ENCODE measurements around the gene TAS2R41.

The TAS2R41 gene

DNA sequence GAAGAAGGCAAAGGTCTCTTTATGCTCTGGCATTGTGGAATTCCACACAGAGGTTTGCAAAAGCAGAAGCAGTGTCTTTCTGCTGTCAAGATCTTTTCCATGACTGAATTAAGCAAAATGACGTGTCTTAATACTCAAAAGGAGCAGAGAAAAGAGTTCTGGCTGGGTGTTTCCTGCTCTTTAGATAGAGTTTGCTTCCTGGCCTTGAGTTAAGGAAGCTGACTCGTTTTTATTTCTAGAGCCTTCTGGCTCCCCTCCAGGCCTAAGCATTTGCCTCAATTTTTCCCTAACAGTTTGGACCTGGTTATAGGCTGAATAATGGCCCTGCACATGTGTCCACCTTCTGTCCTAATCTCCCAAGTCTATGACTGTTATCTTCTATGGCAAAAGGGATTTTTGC, 21.6 kb downstream of the TAS2R41 start:
- DNase-seq (ENCODE audit: insufficient read length, low spot score) (no peak), FAIRE-seq (no peak)
- TF ChIP-seq, protein P1, sequence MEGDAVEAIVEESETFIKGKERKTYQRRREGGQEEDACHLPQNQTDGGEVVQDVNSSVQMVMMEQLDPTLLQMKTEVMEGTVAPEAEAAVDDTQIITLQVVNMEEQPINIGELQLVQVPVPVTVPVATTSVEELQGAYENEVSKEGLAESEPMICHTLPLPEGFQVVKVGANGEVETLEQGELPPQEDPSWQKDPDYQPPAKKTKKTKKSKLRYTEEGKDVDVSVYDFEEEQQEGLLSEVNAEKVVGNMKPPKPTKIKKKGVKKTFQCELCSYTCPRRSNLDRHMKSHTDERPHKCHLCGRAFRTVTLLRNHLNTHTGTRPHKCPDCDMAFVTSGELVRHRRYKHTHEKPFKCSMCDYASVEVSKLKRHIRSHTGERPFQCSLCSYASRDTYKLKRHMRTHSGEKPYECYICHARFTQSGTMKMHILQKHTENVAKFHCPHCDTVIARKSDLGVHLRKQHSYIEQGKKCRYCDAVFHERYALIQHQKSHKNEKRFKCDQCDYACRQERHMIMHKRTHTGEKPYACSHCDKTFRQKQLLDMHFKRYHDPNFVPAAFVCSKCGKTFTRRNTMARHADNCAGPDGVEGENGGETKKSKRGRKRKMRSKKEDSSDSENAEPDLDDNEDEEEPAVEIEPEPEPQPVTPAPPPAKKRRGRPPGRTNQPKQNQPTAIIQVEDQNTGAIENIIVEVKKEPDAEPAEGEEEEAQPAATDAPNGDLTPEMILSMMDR (IDR thresholded peaks at IDR 0.05; ENCODE audit: insufficient read depth, missing control alignments): no peak

DNA sequence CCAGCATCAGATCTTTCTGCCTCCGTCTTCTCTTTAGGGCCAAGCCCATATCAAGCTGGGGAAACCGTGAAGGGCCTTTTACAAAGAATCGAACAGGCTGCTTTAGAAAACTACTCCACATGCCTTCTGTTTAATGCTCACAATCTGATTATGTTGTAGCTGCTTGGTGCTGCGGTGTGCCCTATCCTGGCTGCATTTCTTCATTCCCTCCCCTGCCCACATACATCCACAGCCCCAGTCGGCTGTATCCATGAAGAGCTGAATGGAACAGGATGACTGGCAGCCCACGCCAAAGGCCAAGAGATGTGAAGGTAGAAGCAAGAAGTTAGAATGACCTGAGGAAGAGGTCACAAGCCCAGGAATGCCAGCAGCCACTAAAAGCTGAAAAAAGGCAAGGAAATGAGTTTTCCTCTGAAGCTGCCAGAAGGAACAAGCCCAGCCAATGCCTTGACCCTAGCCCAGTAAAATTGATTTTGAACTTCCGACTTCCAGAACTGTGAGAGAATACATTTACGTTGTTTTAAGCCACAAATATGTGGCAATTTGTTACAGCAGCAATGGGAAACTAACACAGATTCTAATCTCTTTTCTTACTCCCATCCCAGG, 22.2 kb downstream of the TAS2R41 start:
- TF ChIP-seq, protein P1 (IDR thresholded peaks at IDR 0.05; ENCODE audit: insufficient read depth, missing control alignments): no peak
- FAIRE-seq: no peak
- no peak for DNase-seq (ENCODE audit: insufficient read length, low spot score)

DNA sequence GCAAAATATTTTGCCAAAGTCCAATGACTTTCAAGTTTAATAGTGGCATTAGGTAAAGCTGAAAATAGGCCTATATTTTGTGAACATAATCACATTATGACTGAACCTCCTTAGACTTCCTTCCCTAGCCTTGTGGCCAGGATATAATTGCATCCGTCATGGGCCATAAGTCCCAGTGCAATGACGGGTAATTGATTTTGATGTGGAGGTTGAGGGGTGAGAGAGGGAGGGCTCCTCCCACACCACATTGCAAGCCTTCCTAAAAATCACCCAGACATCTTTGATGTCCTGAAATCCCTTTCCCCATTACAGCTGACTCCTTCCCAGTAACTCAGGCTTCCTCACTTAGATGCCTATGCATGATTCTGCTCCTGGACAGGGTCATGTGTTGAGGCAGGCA, 25.6 kb downstream of the TAS2R41 start:
- FAIRE-seq: no peak
- no peak for DNase-seq (ENCODE audit: insufficient read length, low spot score)
- TF ChIP-seq, protein P1 (IDR thresholded peaks at IDR 0.05; ENCODE audit: insufficient read depth, missing control alignments): no peak

- FAIRE-seq: no peak
- DNase-seq (ENCODE audit: insufficient read length, low spot score): no peak
Measured at GRCh38 chr7:143504215-143504936, 26.7 kb downstream of the TAS2R41 start.

GRCh38 chr7:143504937-143505297, 27.2 kb downstream of the TAS2R41 start:
- no peak for DNase-seq (ENCODE audit: insufficient read length, low spot score)
- FAIRE-seq: no peak
- TF ChIP-seq, protein P1 (IDR thresholded peaks at IDR 0.05; ENCODE audit: insufficient read depth, missing control alignments): peak; percentile 15

More at GRCh38 chr7:143504215-143504936, 26.7 kb downstream of the TAS2R41 start:
- TF ChIP-seq, protein P1 (IDR thresholded peaks at IDR 0.05; ENCODE audit: insufficient read depth, missing control alignments): no peak

DNA sequence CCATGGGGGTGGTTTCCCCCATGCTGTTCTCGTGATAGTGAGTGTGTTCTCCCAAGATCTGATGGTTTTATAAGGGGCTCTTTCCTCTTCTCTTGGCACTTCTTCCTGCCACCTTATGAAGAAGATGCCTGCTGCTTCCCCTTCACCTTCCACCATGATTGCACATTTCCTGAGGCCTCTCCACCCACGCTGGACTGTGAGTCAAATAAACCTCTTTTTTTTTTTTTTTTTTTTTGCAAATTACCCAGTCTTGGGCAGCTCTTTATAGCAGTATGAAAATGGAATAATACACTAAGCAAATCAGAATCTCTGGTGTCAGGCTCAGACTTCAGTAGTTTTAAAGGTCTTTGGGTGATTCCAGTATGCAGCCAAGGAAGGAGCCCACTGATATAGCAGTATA, 28.2 kb downstream of the TAS2R41 start:
- DNase-seq (ENCODE audit: insufficient read length, low spot score) (no peak), FAIRE-seq (no peak)
- TF ChIP-seq, protein P1 (IDR thresholded peaks at IDR 0.05; ENCODE audit: insufficient read depth, missing control alignments): no peak

GRCh38 chr7:143507094-143507518, 29.4 kb downstream of the TAS2R41 start:
- TF ChIP-seq, protein P1 (IDR thresholded peaks at IDR 0.05; ENCODE audit: insufficient read depth, missing control alignments): no peak
- FAIRE-seq (no peak), DNase-seq (ENCODE audit: insufficient read length, low spot score) (no peak)

All from D721Med (cell line).